HG03280 (cell line): ENCODE measurements around the gene ST8SIA1.
"Not testable (repeated sequence)": the region's sequence is repeated elsewhere in the genome, so short reads cannot be mapped to it uniquely, and the experiment has no call there.

ENCODE experiments used
- ATAC-seq: cut with Tn5 transposase; IDR thresholded peaks from one replicate; pipeline ENCODE4 v1.9.1; 2021; ENCODE audit warnings: mild to moderate bottlenecking, moderate library complexity; ENCODE audit not compliant: unreplicated experiment

ST8SIA1 gene, protein sequence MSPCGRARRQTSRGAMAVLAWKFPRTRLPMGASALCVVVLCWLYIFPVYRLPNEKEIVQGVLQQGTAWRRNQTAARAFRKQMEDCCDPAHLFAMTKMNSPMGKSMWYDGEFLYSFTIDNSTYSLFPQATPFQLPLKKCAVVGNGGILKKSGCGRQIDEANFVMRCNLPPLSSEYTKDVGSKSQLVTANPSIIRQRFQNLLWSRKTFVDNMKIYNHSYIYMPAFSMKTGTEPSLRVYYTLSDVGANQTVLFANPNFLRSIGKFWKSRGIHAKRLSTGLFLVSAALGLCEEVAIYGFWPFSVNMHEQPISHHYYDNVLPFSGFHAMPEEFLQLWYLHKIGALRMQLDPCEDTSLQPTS

DNA sequence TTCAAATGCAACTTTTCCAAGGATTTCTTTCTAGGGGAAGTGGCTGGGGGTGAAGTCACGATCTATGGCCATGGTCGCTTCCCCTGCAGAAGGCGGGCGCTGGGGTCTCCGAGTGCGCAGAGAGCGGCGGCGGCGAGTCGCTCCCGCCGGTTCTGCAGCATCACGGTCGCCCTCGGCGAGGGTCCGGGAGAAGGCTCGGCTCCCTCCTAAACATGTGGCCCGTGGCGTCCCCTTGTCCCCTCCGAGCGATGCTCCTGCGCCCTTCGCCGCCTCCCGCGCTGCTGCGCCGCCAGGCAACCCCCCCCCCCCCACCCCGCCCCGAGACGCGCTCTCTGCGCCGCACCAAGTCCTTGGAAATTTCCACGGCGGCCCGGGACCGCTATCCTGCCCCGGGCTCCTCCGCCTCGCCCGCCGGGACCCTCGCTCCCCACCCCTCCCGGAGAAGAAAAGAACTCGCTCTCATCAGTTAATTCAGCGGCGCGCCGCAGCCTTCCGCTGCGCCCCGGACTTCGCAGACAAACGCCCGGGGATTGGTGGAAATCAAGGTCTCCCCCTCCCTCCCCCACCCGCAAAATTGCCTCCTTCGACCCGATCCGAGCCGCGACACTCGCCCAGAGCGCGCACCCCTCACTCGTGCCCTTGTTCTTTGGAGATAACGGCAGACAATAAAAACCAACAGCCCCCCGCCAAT lies at the start of gene ST8SIA1:
Gene ST8SIA1 (minus strand): TSS at position 298 of the 691 bp plus-strand sequence. CDS start 475 bp downstream, outside the sequence.
- ATAC-seq, result no peak

DNA sequence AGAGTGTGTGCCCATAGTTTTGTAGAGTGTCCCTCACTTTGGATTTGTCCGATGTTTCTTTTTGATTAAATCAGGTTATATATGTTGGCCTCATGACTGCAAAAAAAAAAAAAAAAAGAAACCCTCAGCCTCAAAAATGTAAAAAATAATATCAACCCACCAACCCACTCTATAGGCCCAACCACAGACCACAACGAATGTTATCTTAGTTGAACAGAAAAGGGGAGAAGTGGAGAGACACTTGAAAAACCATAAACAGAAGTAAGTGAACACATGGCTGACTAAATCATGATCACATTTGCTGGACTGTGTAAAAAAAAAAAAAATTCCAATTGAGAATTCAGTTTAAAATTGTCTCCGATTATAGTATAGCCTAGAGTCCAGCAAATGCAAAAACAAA lies 45.5 kb upstream of the ST8SIA1 start:
- ATAC-seq, result no peak

DNA sequence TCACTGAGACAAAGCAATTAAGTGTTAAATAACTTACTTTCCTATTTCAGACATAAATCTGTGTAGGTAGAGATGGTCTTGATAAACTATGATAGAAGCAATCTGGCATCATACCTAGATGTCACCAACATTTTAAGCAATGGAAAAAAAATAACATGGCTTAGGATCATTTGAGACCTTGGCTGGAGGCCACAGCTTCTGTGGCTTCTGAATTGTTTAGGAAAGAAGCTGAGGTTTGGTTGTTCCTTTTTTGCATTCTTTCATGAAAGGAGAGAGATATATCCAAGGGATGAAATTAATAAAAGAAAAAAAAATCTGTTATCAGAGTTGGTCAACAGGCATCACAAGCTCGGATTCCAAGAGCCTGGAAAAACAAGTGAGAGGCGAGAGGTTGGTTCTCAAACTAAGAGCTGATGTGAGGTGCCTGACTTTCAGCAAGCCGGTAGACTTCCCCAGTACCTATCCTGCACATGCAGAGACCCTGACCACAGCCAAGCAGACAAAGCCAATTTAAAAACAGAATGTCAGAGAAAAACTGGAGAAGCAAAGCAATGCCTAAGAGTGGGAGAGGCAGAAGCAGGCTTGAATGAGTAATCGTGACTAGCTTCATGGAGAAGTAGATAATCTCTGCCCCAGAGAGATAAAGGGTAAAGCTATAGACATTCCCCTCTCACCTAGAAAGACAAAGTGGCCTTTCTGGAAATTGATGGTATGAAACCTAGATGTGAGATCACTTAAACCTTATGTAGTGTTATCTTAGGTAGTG lies 43.4 kb upstream of the ST8SIA1 start:
- ATAC-seq, result no peak

DNA sequence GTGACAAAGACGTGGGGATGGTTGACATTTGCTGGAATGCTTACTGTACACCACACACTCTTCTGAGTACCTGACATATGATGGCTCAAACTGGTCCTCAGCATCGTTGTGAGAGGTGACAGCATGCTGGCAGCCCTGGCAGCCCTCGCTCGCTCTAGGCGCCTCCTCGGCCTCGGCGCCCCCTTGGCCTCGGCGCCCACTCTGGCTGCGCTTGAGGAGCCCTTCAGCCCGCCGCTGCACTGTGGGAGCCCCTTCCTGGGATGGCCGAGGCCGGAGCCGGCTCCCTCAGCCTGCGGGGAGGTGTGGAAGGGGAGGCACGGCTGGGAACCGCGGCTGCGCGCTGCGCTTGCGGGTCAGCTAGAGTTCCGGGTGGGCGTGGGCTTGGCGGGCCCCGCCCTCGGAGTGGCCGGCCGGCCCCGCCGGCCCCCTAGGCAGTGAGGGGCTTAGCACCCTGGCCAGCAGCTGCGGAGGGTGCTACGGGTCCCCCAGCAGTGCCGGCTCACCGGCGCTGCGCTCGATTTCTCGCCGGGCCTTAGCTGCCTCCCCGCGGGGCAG lies 42.2 kb upstream of the ST8SIA1 start:
- not testable (repeated sequence) for ATAC-seq

DNA sequence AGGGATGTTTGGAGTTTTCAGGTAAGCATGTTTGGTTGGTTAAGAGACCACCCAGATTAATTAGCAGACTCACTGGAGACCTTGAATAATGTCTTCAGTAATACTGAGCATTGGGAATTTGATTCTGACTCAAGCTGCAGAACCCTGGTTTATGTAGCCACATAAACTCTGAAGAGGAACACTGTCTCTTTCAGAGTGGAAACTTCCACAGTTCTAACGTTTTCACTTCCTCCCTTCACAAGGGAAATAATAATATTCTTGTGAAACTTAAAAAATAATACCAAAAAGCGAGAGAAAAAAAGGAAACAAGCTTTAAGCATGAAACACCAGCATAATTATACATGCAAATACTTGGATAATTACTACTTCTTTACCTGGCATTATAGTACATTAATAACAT lies 40.0 kb upstream of the ST8SIA1 start:
- ATAC-seq, result no peak

DNA sequence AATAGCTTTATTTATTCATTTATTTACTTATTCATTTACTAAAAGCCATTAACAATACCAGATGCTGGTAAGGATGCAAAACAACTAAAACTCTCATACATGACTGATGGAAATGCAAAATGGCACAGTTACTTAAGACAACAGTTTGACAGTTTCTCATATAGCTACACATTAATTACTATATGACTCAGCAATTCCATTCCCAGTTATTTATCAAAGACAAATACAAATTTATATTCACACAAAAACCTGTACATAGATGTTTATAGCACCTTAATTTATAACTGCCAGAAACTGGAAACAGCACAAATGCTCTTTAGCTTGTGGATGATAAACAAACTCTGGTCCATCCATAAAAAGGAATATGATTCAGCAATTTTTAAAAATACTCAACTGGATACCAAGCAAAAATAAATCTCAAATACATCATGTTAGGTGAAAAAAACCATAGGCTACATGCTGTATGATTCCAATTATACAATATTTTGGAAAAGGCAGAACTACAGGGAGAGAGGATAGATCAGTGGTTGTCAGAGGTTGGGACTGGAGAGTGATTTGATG lies 37.9 kb upstream of the ST8SIA1 start:
- no peak for ATAC-seq

DNA sequence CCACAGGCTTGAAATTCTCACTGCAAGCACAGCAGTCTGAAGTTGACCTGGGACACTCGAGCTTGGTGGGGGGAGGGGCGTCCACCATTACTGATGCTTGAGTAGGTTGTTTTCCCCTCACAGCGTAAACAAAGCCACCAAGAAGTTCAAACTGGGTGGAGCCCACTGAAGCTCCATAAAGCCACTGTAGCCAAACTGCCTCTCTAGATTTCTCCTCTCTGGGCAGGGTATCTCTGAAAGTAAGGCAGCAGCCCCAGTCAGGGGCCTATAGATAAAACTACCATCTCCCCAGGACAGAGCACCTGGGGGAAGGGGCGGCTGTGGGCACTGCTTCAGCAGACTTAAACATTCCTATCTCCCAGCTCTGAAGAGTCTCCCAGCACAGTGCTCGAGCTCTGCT lies 31.7 kb upstream of the ST8SIA1 start:
- ATAC-seq, result no peak

DNA sequence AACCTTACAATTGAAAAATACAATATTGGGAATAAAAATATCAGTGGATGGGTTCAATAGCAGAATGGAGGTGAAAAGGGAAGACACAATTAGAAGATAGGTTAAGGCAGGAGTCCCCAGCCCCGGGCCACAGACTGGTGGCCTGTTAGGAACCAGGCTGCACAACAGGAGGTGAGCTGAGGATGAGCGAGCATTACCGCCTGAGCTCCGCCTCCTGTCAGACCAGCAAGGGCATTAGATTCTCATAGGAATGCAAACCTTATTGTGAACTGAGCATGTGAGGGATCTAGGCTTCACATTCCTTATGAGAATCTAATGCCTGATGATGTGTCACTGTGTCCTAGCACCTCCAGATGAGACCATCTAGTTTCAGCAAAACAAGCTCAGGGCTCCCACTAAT lies 27.3 kb upstream of the ST8SIA1 start:
- ATAC-seq, result no peak

DNA sequence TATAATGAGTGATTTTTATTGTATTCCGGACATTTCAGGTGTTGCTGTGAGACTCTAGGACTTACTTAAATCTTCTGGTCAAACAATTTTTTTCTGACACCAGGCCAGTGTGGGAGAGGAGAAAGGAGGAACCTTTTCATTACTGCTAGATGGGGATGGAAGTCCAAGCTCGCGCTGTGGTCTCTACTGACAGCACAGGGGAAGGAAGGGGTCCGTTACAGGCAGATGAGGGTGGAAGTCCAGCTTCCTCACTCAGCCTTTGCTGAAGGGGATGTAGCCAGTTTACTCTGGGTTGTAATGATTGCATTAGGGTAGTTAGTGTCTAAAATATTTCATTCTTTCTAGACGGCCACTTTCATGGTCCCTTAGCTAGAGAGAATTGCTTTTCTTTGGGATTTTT lies 26.3 kb upstream of the ST8SIA1 start:
- no peak for ATAC-seq

DNA sequence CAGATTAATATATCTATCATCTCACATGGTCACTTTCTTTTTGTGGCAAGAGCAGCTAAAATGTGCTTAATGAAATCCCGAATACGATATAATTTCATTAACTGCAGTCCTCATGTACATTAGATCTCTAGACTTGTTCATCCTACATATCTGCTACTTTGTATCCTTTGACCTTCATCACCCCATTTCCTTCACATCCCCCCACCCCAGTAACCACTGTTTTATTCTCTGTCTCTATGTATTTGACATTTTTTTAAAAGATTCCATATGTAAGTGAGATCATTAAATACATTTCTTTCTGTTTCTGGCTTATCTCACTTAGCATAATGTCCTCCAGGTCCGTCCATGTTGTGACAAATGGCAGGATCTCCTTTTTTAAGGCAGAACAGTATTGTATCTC lies 23.0 kb upstream of the ST8SIA1 start:
- no peak for ATAC-seq

DNA sequence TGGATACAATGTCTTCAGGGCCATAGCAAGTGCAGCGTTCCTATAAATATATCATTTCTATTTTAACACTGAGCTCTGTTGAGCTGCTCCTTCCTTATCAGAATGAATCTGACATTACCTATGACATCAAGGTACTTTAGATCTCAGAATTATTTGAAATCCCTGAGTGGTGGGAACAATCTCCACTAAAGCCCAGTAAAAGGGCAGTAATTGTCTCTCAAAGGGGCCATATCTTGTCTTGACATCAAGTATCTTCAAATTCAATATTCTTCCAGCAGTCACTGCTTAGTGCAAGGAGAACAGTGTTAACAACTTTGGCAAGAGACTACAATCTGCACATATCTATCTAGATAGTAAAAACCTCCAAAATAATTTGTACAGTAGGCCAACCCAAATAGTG lies 21.7 kb upstream of the ST8SIA1 start:
- no peak for ATAC-seq

DNA sequence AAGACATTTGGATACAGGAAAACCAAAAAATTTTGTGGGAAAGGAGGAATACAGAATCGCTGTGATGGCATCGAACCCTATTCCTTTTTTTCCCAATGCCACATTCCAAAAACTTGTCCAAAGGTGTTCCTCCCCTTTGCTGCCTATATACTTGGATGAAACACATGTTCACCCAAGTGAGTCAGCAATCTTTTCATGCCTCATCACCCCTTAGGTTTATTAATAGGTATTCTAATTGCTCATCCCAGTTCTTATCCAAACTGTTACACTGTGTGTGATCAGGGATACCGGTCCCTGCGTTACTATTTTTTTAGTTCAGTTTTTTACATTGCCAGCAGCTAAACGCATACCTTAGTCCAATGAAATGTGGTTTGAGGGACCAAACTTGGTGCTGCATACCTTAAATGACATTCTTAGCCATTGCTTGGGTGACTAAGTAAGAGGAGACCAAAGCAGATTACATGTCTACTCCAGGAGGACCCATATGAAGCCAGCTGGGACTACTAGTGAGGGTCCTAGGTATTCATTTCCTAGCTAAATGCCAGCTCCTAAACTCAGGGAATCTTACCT lies 20.6 kb upstream of the ST8SIA1 start:
- ATAC-seq, result no peak

DNA sequence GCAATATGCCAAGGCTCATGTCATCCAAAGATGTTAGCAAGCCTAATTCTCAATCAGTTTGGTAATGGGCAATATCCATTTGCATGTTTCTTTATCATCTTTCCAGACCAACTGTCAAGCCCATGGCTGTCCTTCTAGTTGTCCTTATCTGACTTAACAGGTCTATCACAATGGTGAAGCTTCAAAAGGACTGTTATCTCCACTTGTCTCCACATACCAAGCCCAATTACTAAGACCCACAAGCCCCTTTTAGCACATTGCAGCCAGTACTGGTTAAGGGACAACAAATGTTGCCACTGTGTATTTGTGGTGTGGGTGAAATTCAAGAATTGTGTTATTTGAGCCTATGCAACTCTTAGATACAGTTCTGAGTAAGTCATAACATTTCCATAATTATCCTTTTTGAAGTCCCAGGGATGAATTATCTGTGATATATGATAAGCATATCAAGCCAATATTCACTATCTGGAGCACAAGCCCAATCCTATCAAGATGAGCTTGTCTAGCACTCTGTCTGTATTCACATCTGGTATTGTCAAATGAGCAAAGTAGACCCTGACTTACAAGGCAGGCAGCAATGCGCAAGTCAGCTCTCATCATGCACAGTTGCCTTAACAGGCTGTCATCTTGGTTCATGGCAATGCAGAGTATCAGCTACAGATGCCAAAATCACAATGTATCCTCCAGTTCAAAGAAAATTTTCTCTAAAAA lies 19.3 kb upstream of the ST8SIA1 start:
- ATAC-seq, result no peak

DNA sequence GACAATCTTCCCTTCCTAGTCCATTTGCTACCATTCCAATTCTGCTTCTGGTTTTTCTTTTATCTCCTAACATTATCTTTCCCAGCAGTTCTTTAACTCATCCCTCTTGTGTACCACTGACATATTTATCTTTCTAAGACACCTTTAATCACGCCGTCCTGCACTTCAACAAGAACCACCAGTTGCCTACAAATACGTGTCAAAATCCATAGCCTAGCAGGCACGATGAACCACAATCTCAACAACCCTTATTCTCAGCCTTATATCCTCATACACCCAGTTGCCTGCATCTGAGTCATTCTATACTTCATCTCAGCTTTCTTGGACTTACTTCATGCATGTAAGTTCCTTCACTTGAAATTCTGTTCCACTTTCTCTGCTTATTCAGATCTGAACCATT lies 16.4 kb upstream of the ST8SIA1 start:
- no peak for ATAC-seq

DNA sequence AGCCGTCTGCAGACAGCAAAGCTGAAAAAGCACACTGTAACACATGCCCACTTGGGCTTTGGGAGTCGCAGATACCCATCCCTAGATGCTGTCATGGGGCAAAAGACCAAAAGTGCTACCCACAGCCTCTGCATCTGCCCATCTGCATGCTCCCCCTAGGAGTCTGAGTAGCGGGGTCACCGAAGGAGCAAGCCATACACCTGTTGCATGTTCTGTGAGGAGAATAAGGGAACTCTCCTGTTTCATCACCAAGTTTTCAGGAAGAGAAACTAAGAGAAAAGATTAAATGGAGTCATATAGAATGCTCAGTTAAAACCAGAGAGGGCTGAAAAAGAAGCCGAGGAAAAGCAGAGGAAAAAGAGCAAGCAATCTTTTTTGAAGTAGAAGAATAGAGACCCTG lies 13.7 kb upstream of the ST8SIA1 start:
- no peak for ATAC-seq

DNA sequence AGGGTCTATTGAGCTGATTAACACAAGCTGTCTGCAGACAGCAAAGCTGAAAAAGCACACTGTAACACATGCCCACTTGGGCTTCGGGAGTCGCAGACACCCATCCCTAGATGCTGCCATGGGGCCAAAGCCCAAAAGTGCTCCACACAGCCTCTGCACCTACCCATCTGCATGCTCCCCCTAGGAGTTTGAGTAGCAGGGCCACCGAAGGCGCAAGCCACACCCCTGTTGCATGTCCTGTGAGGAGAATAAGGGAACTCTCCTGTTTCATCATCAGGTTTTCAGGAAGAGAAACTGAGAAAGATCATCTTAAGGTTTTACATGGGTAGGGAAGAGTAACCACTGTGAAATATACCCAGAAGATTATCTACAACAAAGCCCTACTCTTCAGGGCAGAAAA lies 5.6 kb upstream of the ST8SIA1 start:
- ATAC-seq, result no peak

DNA sequence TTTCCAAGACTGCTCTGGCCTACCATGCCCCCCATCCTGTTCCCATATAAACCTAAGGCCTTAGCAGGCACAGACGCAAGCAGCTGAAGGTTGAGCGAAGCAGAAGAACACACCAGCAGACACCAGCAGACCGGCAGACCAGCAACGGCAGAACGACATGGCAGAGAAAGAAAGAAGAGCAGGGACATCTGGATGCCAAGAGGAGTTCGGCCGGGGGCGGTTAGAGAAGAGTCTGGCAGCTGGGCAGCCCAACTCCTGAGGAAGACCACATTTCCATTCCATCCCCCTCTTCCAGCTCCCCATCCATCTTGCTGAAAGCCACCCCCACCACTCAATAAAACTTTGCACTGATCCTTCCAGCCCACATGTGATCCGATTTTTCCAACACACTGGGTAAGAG lies 5.2 kb upstream of the ST8SIA1 start:
- ATAC-seq, result no peak

DNA sequence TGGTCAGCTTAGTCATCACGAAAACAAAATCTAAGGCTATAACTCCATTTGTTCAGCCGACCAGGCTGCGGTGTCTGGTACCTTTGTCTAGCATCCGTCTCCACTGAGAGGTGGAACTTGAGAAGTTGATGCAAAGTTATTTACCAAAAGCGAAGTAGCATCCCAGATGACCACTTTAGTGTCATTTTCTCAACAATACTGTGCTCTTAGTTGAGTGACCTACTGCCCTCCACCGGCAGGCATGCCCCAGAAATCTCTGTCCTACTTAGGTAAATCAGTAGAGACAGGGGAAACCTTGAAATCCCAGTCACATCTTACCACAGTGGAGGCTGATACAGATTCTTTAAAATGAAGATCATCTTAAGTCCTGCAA lies 1.3 kb upstream of the ST8SIA1 start:
- ATAC-seq, result no peak

DNA sequence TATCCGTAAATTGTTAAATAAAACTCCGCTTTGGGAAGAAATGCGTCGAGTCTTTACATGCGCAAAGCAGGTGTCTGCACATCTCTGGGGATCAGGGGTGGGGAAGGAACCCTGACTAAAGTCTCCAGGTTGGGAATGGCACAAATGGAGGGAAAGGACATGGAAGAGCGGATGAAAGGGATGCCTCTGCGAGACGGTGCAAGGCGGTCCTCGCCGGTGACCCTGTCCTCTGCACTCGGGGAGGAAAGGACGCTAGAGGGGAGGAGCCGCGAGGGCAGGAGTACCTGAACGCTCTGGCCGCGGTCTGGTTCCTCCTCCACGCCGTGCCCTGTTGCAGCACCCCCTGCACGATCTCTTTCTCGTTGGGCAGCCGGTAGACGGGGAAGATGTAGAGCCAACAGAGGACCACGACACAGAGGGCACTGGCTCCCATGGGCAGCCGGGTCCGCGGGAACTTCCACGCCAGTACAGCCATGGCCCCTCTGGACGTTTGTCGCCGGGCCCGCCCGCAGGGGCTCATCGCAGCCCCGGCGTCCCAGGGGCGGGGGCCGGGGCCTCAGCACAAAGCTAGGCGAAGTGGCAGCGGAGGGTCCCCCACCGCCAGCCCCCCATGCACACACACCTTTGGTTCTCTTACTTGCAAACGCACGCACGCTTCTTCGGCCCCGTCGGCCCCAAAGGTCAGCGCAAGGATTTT lies 646 bp downstream of the ST8SIA1 start:
- no peak for ATAC-seq
